M059J (cell line): Measurements from ENCODE around the gene CHMP5. TPM values are rescaled to one million over a fixed set of nuclear protein-coding genes. Genes with fewer than 3 reads are reported as not detected.

Experiments used
- DNase-seq: peaks from one replicate; pipeline ENCODE4 v3.0.0-alpha.2; 2012; ENCODE audit warnings: low read depth
- total RNA-seq: library from RNA; depleted of rRNA; stranded (reverse); fragments of >200 nt; shearing (Covaris generic); gene quantifications from 2 replicates; pipeline ENCODE4 v1.2.3, GENCODE V29; 2014

Gene CHMP5
- total RNA-seq, 1 experiment from 2014 or later, result 248 TPM

DNA sequence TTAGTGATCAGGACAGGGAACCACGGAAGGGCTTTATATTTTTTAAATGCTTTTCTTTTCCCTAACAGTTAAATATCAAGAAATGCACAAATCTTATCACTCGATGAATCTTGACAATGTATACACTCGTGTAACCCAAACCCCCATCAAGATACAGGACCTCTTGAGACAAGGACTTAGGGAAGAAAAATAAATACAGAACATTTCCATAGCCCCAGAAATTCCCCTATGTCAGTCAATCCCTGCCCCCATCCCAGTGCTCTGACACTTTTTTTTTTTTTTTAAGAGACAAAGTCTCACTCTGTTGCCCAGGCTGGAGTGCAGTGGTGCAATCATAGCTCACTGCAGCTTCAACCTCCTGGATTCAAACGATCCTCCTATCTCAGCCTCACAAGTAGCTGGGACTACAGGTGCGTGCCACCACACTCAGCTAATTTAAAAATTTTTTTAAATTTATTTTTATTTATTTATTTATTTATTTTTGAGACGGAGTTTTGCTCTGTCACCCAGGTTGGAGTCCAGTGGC lies 22.2 kb upstream of the CHMP5 start:
- DNase-seq, result no peak

DNA sequence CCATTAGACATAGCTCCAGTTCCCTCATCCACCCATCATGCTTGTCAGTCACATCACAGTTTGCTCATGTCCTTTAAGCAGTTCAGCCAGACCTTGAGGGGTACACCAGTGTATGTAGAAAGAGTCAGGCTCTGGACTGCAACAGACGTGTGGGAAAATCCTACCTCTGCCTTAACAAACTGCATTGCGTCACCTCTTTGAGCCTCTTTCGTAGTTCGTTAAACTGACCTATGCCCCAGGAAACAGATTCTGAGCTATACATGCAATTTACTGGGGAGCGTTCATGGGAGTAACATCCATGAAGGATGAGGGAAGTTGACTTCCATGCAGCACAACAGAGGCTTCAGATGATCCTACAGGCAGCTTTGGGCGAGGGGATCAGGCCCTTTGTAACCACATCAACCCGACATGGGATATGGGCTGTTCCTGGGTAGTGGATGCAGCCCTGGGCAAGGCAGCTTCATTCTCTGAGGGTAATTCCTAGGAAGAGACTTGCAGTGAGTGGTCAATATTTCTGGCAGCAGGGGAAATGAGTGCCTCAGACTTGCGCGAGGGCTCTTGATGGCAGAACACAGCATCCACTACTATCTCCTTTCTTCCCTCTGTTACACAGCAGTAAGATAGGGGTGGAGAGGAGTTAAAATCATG lies 20.6 kb upstream of the CHMP5 start:
- no peak for DNase-seq

DNA sequence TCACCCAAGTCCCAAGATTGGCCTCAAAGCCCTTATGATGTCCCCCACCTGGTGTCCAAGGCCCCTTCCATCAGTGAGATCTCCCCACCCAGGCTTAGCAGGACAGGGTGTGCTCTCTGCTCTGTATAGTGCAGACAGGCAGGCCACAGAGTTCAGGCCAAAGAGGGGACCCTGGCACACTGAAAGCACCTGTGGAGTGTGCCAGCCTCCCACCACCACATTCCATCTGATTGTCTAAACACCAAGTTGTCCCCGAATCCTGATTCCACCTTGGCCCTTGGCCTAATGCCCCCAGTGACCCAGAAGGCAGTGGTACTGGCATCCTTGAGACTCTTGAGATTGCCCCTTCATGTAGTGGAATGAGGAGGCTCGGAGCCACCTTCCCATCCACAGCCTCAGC lies 19.5 kb upstream of the CHMP5 start:
- DNase-seq, result no peak

DNA sequence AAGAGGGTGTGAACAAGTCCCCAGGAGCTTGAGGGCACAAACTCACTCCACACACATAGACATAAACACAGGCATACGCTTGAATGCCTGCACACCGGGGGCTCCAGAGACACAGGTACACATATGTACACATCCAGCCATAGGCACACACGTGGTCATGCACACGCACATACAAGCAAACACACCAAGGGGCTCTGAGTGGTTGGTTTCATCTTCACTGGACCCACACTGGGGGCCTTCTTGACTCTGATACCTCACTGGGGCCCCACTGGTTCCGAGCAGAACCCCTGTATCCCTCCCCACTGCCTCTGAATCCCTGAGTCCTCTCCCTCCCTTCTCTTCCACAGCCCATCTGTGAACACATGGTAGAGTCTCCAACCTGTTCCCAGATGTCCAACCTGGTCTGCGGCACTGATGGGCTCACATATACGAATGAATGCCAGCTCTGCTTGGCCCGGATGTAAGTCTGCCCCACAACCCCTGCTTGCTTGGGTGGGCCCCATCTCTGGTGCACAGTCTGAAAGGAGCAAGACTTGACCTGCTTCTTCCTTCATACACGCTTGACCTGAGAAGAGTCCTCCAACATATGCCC lies 18.5 kb upstream of the CHMP5 start:
- DNase-seq, result no peak

DNA sequence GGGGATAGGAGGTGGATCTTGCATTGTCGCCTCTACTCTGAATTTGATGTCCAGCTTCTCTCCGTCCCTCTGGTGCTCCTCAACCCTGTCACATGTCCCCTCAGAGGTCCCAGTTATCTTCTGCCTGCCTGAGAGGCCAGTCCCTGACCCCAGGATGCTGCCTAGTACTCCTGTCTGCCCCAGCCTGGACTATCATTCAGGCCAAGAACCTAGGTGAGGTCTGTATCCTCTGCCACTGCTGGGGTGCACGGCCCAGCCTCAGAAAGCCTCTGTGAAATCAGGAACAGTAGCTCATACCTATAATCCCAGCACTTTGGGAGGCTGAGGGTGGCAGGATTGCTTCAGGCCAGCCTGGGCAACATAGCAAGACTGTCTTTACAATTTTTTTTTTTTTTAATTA lies 16.2 kb upstream of the CHMP5 start:
- no peak for DNase-seq

DNA sequence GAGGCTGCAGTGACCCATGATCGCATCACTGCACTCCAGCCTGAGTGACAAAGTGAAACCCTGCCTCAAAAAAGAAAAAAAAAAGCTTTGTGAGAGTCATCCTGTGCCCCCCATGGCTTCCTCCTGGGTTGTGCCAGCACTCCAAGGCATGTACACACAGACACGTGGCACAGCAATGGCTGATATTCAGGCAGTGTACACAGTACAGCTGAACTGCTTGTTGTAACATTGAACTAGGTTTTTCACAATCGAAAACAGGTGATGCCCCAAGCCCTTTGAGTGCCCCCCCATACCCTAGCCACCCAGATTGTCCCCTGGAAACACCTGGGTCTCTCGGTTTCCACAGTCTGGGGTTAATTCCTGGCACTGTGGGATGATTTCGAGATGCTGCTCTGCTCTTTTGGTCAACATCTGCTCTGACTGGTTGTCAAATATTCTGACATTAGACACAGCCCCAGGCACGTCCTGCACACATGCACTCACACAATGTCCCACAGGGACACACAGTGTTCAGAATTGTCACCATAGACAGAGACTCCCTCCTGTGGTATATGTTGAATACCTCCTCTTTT lies 15.7 kb upstream of the CHMP5 start:
- no peak for DNase-seq

DNA sequence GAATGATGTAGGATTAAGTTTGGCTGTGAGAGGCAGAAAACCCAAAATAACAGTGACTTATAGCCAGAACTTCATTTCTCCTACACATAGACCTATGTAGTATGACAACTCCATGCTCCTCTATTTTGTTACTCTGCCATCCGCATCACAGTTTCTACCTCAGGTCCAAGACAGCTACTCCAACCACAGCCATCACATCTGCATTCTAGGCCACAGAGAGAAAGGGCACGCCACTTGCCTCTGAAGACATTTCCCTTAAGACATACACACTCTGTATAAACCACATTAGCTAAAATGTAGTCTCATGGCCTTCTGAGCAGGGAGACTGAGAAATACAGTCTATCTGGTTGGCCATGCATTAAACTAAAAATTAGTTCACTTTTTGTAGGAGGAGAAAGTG lies 14.9 kb upstream of the CHMP5 start:
- no peak for DNase-seq

DNA sequence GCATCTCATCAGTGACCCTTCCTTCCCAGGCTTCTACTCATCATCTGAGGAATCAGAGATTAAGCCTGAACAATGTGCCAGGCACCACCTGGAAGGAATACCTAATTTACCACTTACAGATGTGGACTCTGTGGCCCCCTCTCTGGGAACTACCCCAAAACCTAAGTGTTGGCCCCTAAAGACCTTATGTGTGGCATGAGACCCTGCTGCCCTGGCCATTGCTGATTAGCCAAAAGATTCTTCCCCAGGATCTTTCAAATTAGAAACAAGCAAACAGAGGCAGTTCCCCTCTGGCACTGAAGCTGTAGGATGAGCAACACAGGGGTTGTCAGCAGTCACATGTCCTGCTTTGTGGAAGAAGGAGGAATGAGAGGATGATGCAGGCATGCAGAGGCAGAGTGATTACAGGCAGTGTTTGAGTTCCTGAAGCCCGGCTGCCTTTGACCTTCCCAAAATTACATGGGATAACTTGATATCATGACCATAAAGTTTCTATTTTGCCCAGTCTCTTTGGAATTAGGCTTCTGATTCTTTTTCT lies 14.3 kb upstream of the CHMP5 start:
- DNase-seq, result peak; percentile 36

DNA sequence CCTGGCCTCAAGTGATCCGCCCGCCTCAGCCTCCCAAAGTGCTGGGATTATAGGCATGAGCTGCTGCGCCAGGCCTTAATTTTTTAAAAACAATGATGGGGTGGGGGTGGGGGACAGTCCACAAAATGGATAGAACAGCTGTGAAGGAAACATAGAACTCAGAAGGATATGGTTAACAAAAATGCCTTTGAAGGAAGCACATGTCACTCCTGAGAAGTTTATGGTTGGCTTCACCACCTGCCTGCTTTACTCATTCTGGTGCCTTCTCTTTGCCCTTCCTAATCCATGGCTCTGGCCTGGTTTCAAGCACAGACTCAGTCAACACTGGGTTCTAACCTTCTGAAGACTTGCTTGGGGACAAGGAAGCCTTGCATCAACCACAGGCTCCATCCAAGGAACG lies 10.6 kb upstream of the CHMP5 start:
- no peak for DNase-seq

DNA sequence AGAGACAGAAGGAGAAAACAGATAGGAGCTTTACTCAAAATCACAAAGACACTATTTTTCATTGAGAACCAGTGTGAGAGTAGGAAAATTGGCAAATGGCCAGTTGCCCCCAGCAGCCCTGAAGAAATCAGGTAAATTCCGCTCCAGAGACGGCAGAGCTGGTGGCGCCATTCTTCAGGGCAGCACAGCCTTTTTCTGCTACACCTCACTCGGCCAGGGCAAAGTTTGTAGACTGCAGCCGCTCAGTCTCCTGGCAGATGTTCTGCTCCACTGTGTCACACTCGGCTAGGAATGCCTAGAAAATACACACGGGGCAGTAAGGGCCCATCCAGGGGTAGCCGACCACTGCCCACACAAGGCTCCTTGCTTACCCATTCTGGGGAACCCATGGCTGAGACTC lies 9.8 kb upstream of the CHMP5 start:
- no peak for DNase-seq

DNA sequence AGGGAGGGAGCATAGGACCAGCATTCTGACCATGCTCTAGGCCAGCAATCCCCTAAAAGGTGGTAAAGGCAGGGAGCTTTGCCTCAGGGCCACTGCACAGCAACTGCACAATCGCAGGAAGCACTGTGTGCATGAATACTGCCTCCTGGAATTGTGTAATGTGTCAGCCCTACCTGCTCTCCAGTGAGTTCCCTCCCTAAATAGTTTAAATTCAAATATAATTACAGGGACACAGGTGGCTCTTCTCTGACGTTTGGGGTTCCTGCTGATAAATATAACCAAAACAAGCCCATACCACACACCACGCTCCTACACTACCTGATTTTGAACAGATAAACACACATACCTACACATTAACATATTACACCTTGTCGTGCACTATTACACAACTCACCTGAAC lies 9.4 kb upstream of the CHMP5 start:
- DNase-seq, result no peak

DNA sequence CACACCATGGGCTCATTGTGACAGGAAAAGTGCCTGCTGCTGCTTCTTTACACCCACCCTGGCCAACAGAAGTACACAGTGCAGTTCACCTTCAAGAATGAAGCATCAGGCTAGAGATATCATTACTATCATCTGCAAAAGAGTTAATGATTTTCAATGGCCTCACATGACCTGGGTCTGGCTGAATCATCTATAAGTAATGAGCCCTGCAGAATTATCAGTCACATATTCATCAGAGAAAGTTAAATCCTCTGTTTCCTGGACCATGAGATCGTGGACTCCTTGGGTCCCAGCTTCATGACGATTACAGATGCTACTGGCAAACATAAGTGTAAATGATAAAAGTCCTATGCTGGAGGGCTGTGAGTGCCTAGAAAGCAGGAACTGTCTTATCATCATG lies 8.6 kb upstream of the CHMP5 start:
- DNase-seq, result no peak

DNA sequence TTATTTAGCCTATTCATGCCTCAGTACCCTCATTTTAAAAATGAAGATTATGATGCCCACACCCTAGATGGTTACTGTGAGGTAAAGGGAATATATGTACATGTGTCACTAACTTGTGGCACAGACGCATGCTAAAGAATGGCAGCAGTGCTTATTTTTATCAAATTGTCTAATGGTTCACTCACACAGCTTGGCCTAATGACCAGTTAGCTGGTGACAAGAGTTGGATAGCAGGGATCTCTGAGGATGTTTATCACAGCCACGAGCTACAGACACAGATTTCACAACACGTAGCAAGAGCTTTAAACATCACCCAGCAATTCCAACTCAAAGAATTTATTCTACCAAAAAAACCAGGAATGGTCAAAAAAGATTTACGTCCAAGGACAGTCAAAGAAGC lies 7.6 kb upstream of the CHMP5 start:
- no peak for DNase-seq

DNA sequence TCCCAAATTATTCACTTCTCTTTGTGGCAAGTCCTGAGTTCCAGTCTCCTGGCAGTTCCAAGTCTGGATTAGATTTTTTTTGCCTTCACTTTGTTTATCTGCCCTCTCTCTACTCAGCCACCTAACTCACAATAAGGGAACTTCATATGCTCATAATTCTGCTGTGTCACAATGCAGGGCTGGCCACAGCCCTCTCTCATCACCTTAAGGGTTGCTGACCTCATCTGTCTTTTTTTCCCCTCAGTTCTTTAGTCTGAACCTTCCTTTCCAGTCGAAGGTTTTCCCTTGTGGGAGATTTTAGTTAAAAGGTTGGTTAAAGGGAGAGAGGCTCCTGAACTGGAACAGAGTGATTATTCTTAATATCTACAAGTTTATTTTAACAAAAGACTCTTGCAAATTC lies 4.5 kb upstream of the CHMP5 start:
- no peak for DNase-seq

DNA sequence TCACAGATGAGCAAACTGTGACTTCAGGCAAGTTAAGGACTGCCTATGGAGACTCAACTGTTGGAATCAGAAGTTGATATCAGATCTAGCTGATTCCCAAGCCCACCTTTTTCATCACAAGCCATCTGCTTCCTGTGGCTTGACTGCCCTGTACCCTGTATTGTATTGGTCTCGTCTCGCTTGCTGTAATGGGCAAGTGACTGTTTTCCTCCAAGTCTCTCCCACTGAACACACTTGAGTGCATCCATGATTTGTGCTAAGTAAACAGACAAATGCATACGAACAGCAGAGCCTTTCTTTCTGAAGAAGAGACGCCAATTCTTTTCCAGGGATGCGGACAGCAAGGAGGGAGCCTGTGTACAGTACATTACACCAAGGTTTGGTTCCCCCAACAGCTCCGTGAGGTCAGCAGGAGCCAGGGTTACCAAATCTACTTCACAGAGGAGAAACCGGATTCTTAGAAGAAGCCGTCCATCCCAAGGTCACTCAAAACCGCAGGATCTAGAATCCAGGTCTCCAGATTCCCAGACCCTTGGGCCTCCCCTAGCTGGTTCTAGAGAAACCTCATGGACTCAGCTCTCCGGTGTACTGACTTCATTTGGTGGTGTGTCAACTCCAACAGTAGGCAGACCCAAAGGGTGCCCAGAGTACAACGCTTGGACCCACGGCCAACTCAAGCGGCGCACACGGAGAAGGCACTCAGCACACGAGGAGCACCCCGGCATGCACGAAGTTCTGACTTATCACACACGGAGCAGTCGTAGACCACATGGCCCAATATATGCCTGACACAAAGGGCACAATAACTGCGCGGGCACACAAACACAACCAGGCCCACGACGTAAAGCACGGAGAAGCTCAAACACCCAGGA lies 1.5 kb upstream of the CHMP5 start:
- DNase-seq, result peak; percentile 40

DNA sequence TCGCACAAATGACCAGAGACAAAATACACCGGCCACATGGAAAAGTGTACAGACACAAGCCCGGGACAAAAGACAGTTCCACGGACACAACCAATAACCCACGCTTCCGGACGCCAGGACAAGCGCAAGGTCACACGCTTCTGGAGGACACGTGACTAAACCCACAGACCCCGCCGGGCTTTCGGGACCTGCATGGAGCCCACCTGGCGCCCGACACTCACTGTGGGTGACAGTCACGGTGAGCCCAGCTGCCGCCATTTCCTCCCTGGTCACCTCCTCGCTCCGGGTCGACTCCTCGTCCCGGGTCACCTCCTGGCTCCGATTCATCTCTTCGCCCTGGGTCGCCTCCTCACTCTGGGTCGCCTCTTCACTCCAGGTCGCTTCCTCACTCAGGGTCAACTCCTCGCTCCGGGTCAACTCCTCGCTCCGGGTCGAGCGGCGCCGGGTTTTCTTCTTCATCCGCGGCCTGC lies 811 bp upstream of the CHMP5 start:
- DNase-seq, result peak; percentile 42

DNA sequence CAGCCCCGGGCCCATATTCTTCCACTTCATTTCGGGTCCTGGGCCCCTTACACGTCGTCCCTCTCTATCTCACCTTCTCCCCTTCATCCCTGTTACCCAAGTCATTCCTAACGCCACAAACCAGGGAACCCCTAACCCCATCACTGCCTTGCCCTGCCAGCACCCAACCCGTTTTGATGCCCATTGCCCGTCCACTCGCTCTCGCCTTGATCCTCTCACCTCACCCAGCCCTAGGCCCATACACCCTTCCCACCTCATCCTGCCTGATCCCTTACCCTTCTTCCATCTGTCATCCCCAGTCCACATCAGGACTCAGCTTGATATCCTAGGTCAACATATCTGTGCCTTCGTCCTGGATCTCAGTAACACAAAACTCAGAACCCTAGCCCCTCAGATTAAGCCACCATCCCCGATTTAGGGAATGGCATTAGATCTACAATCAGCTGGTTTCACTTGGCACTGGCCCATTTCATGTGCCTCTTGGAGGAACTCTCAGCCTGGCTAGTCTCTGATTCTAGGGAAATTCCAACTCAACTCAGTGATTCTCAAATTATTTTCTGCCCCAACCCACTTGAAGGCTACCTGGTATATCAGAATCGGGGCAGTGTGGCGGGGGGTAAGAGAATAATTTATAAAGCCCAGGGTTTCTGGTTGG lies 489 bp downstream of the CHMP5 start:
- peak; percentile 32 for DNase-seq

DNA sequence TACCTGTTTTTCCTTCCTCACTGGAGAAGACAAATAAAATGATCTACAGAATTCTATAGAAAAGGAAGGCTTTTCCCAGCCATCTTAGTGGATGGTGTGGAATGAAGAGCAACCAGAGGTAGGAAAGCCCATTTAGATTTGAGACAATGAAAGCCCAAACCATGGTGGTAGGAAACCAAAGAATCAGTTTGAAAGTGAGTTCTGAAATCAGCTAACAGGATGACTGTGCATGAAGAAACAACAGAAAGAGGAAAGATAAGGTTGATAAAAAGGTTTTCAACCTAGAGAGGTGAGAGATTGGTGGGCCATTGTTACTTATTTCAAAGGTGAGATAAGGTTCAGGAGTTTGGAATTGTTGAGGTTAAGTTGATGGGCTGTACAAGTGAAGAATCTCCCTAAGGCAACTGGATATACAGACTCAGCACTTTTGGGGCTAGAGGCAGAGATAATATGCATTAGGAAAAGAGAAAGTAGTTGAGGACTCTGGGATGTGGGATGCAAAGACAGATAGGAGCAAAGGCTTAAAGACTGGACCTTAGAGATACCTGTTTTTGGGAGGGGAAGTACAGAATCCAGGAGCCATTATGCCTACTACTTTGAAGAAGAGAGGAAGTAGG lies 2.4 kb downstream of the CHMP5 start:
- no peak for DNase-seq

DNA sequence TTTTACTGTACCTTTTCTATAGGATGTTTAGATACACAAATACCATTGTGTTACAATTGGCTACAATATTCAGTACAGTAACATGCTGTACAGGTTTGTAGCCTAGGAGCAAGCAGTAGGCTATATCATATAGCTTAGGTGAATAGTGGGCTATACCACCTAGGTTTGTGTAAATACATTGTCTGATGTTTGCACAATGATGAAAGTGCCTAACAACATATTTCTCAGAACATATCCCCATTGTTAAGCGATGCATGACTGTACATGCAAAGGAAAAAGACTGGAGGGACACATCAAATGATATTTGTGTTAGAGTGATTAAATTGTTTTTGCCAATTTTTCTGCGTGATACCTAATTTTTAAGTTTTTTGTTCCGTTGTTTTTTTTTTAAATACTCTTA lies 5.3 kb downstream of the CHMP5 start:
- DNase-seq, result no peak

DNA sequence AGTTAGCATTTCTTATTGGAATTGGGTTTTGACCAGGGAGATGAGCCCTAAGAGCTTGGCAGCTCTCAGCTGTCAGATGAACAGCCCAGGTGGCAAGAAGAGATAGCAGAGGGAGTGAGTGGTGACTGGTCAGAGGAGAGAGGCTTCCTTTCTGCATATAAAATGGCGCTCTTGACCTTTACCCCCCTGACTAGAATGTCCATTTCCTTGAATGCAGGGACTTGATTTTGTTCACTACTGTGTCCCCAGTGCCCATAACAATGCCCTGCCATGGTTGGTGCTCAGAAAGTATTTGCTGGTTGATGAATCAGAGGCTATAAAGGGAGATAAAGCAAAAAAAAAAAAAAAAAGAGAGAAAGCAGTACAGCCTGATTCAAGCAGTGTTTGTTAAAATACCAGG lies 7.2 kb downstream of the CHMP5 start:
- peak; percentile 73 for DNase-seq
